GM23248 (cell line): ENCODE data around the gene KLHDC8B. TPM values are rescaled to one million over a fixed set of nuclear protein-coding genes. Genes with fewer than 3 reads are reported as not detected.

Experiments used
- DNase-seq: peaks from one replicate; pipeline ENCODE4 v3.0.0-alpha.2; 2015
- H2AFZ ChIP-seq: fragments of 200-600 bp; sonication (generic); 2 replicates; pipeline ENCODE4 v1.6.1; 2016; ENCODE audit warnings: antibody characterized with exemption
- H3F3A ChIP-seq: fragments of 200-600 bp; sonication (generic); 2 replicates; pipeline ENCODE4 v1.6.1; 2016; ENCODE audit warnings: mild to moderate bottlenecking, antibody characterized with exemption, mixed run types; ENCODE audit not compliant: insufficient read depth
- H3K27ac ChIP-seq: fragments of 200-600 bp; sonication (generic); 2 replicates; pipeline ENCODE4 v1.5.1; 2016; ENCODE audit warnings: mild to moderate bottlenecking
- H3K27me3 ChIP-seq: fragments of 200-600 bp; sonication (generic); replicated peaks from 2 replicates; pipeline ENCODE4 v1.6.1; 2016; ENCODE audit warnings: mild to moderate bottlenecking; ENCODE audit not compliant: insufficient read depth
- H3K36me3 ChIP-seq: fragments of 200-600 bp; sonication (generic); 2 replicates; pipeline ENCODE4 v1.6.1; 2016; ENCODE audit warnings: low read depth, mild to moderate bottlenecking
- H3K4me1 ChIP-seq: fragments of 200-600 bp; sonication (generic); 2 replicates; pipeline ENCODE4 v1.6.1; 2016; ENCODE audit warnings: mild to moderate bottlenecking; ENCODE audit not compliant: insufficient read depth
- H3K4me2 ChIP-seq: fragments of 200-600 bp; sonication (generic); one replicate; pipeline ENCODE4 v1.6.1; 2016; ENCODE audit warnings: mild to moderate bottlenecking; ENCODE audit not compliant: unreplicated experiment
- H3K4me3 ChIP-seq: fragments of 200-600 bp; sonication (generic); 2 replicates; pipeline ENCODE4 v1.5.1; 2016; ENCODE audit warnings: mild to moderate bottlenecking
- H3K79me2 ChIP-seq: fragments of 200-600 bp; sonication (generic); 2 replicates; pipeline ENCODE4 v1.6.1; 2016; ENCODE audit warnings: mild to moderate bottlenecking; ENCODE audit not compliant: insufficient read depth
- H3K9ac ChIP-seq: fragments of 200-600 bp; sonication (generic); 2 replicates; pipeline ENCODE4 v1.6.1; 2016; ENCODE audit warnings: mild to moderate bottlenecking
- H3K9me2 ChIP-seq: fragments of 200-600 bp; sonication (generic); 2 replicates; pipeline ENCODE4 v1.6.1; 2016; ENCODE audit warnings: mixed run types, mild to moderate bottlenecking, moderate library complexity; ENCODE audit not compliant: insufficient read depth
- H3K9me3 ChIP-seq: fragments of 200-600 bp; sonication (generic); one replicate; pipeline ENCODE4 v1.6.1; 2017; ENCODE audit warnings: low read depth
- H4K20me1 ChIP-seq: fragments of 200-600 bp; sonication (generic); 2 replicates; pipeline ENCODE4 v1.6.0; 2016; ENCODE audit not compliant: insufficient read depth
- EZH2 ChIP-seq: fragments of 200-600 bp; sonication (generic); IDR thresholded peaks from 2 replicates; pipeline ENCODE4 v1.6.1; 2018; ENCODE audit warnings: antibody characterized with exemption, mild to moderate bottlenecking; ENCODE audit not compliant: insufficient read depth, poor library complexity, severe bottlenecking
- EZH2phosphoT487 ChIP-seq: fragments of 200-600 bp; sonication (generic); IDR thresholded peaks from 2 replicates; pipeline ENCODE4 v1.6.1; 2018; ENCODE audit warnings: antibody characterized with exemption, moderate library complexity, mild to moderate bottlenecking, low read depth; ENCODE audit not compliant: insufficient read depth
- WGBS, 2 experiments: methylation state at CpG; one replicate each; pipeline ENCODE4 v1.1.6; 2015 to 2017; ENCODE audit warnings: low lambda C conversion rate in 2 of 2, low coverage in 1 of 2; ENCODE audit errors: missing lambda C conversion rate in 2 of 2; 5-methylcytosine and 5-hydroxymethylcytosine counted together
- in situ Hi-C: fragments of 300-500 bp; cut with MboI; formaldehyde crosslinking; loops from 2 replicates; pipeline ENCODE4 v1.15.0; 2020
- polyA plus RNA-seq: library from polyadenylated mRNA; unstranded; fragments of >200 nt; fragmentation: Nextera tagmentation; extraction: Ambion mirVana; gene quantifications from 2 replicates; pipeline ENCODE4 v1.2.1, GENCODE V29; 2016
- total RNA-seq: library from RNA; depleted of rRNA; stranded (reverse); fragments of >200 nt; shearing (Covaris generic); gene quantifications from 2 replicates; pipeline ENCODE4 v1.2.3, GENCODE V29; 2014

Gene KLHDC8B
- total and polyA plus RNA-seq, 2 experiments from 2014 or later: 13.5 to 19.5 TPM

- Histone ChIP-seq H3K9ac (peak overlapping the region; percentile 94; the same call in 1 of the 2 replicates), H3K79me2 (peaks cover 47% of the 10 kb centered on the region), H3K9me3 (no peaks in the 10 kb centered on the region), H3K36me3 (no peaks in the 10 kb centered on the region; the same call in 1 of the 2 replicates), H3K9me2 (no peaks in the 10 kb centered on the region), H3K4me3 (peak overlapping the region; percentile 94), H3K4me2 (peak overlapping the region; percentile 74), H4K20me1 (no peaks in the 10 kb centered on the region), H3F3A (no peaks in the 10 kb centered on the region), H3K27me3 (no peaks in the 10 kb centered on the region), H3K27ac (no peak overlapping the region), H2AFZ (peak overlapping the region; percentile 100), H3K4me1 (peaks cover 11% of the 10 kb centered on the region)
- no peak for DNase-seq
- in situ Hi-C loops: loop anchor here (25.0 kb wide), 1 partner anchor 270 kb away; the partner anchor contains the start of gene NICN1
- TF ChIP-seq EZH2 (no peak), EZH2phosphoT487 (no peak)
- WGBS, 2 experiments: 91 to 97% methylated on average over 6 of the region's 6 CpGs
Observed at GRCh38 chr3:49166752-49167556, 4.4 kb upstream of the KLHDC8B start.

GRCh38 chr3:49170744-49171118, 667 bp upstream of the KLHDC8B start:
- H4K20me1 ChIP-seq: no peaks in the 10 kb centered on the region
- TF ChIP-seq EZH2 (no peak), EZH2phosphoT487 (no peak)
- WGBS, 2 experiments: 8% methylated on average over 1 of the region's 1 CpG
- in situ Hi-C loops: loop anchor here (25.0 kb wide), 1 partner anchor 267 kb away; the partner anchor contains the start of gene NICN1
- H3F3A ChIP-seq: no peaks in the 10 kb centered on the region
- no peaks in the 10 kb centered on the region for H3K36me3 ChIP-seq
- H3K9me2 ChIP-seq: no peaks in the 10 kb centered on the region
- H3K4me2 ChIP-seq: peak overlapping the region; percentile 85
- H2AFZ ChIP-seq: peak overlapping the region; percentile 98
- peaks cover 27% of the 10 kb centered on the region for H3K79me2 ChIP-seq
- H3K4me1 ChIP-seq: peaks cover 18% of the 10 kb centered on the region
- no peak for DNase-seq
- H3K27me3 ChIP-seq: no peaks in the 10 kb centered on the region
- no peaks in the 10 kb centered on the region for H3K9me3 ChIP-seq
- H3K27ac ChIP-seq: 0 out of 2 replicates have a peak overlapping the region, but pooled peaks have one; percentile 40
- peak overlapping the region; percentile 85 for H3K9ac ChIP-seq
- H3K4me3 ChIP-seq: peak overlapping the region; percentile 89

DNA sequence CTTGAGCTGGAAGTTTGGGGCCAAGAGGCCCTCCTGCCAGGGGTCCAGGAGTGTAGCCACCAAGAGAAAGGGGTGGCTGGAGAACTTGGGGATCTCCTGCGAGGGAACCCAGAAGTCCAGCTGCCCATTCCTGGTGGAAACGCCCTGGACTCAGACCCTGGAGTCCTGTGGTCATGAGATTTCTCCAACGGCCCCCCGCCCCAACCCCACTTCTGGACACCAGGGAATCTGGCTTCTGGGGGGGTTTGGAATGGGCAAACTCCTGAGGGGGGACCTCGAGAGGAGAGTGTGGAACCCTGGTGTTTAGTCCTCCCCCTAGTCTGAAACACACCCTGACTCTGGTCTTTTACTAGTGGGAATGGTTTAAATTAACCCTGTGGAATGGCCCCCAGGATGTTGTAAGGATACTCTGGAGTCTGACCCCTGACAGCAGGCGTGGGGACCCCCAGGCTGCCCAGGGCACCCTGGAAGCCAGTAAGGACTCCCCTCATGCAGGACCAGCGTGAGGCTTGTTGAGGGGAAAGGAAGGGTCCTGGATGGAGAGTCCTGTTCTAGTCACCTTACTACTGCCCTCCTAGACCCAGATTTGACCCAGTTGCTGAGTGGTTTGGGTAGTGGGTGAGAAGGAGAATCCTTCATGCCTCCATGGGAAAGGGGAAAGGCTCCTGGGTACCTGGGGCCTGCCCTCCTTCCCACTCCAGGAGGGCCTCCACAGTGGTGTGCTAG, 540 bp downstream of the KLHDC8B start:
- Histone ChIP-seq H3K79me2 (peaks cover 18% of the 10 kb centered on the region; the same call in 1 of the 2 replicates), H3K36me3 (no peaks in the 10 kb centered on the region), H2AFZ (peak overlapping the region; percentile 98), H3K9me3 (no peaks in the 10 kb centered on the region), H3K9ac (peak overlapping the region; percentile 85), H3F3A (no peaks in the 10 kb centered on the region), H4K20me1 (no peaks in the 10 kb centered on the region), H3K4me3 (peak overlapping the region; percentile 89), H3K9me2 (no peaks in the 10 kb centered on the region), H3K4me1 (peaks cover 12% of the 10 kb centered on the region), H3K27ac (0 out of 2 replicates have a peak overlapping the region, but pooled peaks have one; percentile 40), H3K27me3 (no peaks in the 10 kb centered on the region), H3K4me2 (peak overlapping the region; percentile 85)
- TF ChIP-seq EZH2 (no peak), EZH2phosphoT487 (no peak)
- in situ Hi-C loops: loop anchor here (25.0 kb wide), 1 partner anchor 265 kb away; the partner anchor contains the start of gene NICN1
- 14 to 27% methylated on average over 5 to 7 of the region's 7 CpGs for WGBS, 2 experiments
- peak; percentile 27 for DNase-seq

GRCh38 chr3:49172551-49173041, 1.2 kb downstream of the KLHDC8B start:
- Histone ChIP-seq H3K9ac (peak overlapping the region; percentile 85), H3K27me3 (no peaks in the 10 kb centered on the region), H3K9me3 (no peaks in the 10 kb centered on the region), H3F3A (no peaks in the 10 kb centered on the region), H2AFZ (no peak overlapping the region), H3K36me3 (no peaks in the 10 kb centered on the region), H3K4me2 (peak overlapping the region; percentile 85), H4K20me1 (no peaks in the 10 kb centered on the region), H3K27ac (no peak overlapping the region), H3K4me3 (peak overlapping the region; percentile 89), H3K79me2 (peaks cover 18% of the 10 kb centered on the region; the same call in 1 of the 2 replicates), H3K9me2 (no peaks in the 10 kb centered on the region), H3K4me1 (peaks cover 12% of the 10 kb centered on the region)
- in situ Hi-C loops: loop anchor here (25.0 kb wide), 1 partner anchor 265 kb away; the partner anchor contains the start of gene NICN1
- 29 to 34% methylated on average over 7 of the region's 7 CpGs for WGBS, 2 experiments
- peak; percentile 18 for DNase-seq
- no peak for TF ChIP-seq EZH2phosphoT487
- no peak for TF ChIP-seq EZH2
